ENCODE results near the gene TPP2.

The TPP2 gene

GRCh38 chr13:102721800-102722231 is 125.0 kb downstream of the TPP2 start:
- in situ Hi-C loops (cut with HindIII; ENCODE audit: low sequenced_read_pairs): no loop called here

DNA sequence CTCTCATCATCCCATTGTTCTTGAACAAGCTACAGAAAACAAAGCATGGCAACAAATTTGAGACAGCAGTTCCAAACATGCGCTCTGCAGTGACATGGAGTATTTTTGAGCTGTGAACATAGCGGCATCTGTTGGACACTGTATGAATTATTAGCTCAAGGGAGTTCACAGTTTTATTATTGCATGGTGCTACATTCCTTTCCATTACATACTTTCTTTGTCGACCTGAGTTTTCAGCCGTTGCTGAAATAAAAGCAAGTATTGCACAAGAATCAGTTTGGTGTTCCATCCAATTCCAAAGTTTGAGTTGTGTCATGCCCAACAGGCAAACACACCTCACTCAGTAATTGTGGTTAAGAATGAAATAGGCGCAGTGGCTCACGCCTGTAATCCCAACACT is 128.1 kb downstream of the TPP2 start:
- in situ Hi-C loops (cut with HindIII; ENCODE audit: low sequenced_read_pairs): no loop called here

- in situ Hi-C loops (cut with HindIII; ENCODE audit: low sequenced_read_pairs): no loop called here
Observed at GRCh38 chr13:102726430-102726829, 129.6 kb downstream of the TPP2 start.
